Ovary (tissue), 9 donors: Measurements from ENCODE around the gene GAREM1. TPM values are rescaled to one million over a fixed set of nuclear protein-coding genes. Genes with fewer than 3 reads are reported as not detected.

Source experiments
- DNase-seq, 5 donors: peaks; one replicate each; pipeline ENCODE4 v3.0.0-alpha.2; 2019 to 2020
- H3K27ac ChIP-seq, 2 donors: fragments of 200-600 bp; one replicate each; pipeline versions ENCODE4 v1.5.1 to v1.8.0; 2019 to 2022
- H3K27me3 ChIP-seq: fragments of 200-600 bp; one replicate; pipeline ENCODE4 v1.8.0; 2022
- H3K36me3 ChIP-seq: fragments of 200-600 bp; sonication (generic); one replicate; pipeline ENCODE4 v1.5.1; 2019
- H3K4me1 ChIP-seq: one replicate; pipeline ENCODE4 v1.8.1; 2013; ENCODE audit warnings: mild to moderate bottlenecking, moderate library complexity; ENCODE audit not compliant: insufficient read depth
- H3K4me3 ChIP-seq: fragments of 200-600 bp; sonication (generic); one replicate; pipeline ENCODE4 v1.5.1; 2017
- H3K9me3 ChIP-seq, 2 donors: fragments of 200-600 bp in 1 of 2; sonication (generic) in 1 of 2; one replicate each; pipeline versions ENCODE4 v1.5.1 to v1.8.1; 2013 to 2019; ENCODE audit warnings: mild to moderate bottlenecking in 1 of 2, moderate library complexity in 1 of 2
- EP300 ChIP-seq: sonication (generic); formaldehyde crosslinking; IDR thresholded peaks from one replicate; pipeline ENCODE4 v1.6.1; 2017; ENCODE audit warnings: antibody characterized with exemption
- POLR2A ChIP-seq: fragments of 450-650 bp; IDR thresholded peaks from one replicate; pipeline ENCODE4 v1.6.1; 2017; ENCODE audit warnings: antibody characterized with exemption, mild to moderate bottlenecking, moderate library complexity
- WGBS, 3 donors: extraction: QIAGEN DNeasy Blood & Tissue Kit in 1 of 3; methylation state at CpG; one replicate each; pipeline versions ENCODE4 v1.1.5 to v1.1.7; 2013 to 2017; 5-methylcytosine and 5-hydroxymethylcytosine counted together
- intact Hi-C, 4 donors: fragments of 100-400 bp; cut with DNase I; formaldehyde crosslinking; loops; one replicate each; pipeline versions ENCODE4 v1.11.0 to v1.15.1; 2022 to 2023
- polyA plus RNA-seq, 2 donors: library from polyadenylated mRNA; stranded (reverse); fragments of 200-250 nt in 1 of 2; fragments of 350-450 nt in 1 of 2; fragmentation: Illumina TruSeq in 1 of 2; extraction: RNeasy Lipid Tissue Mini Kit (QIAGEN cat#74804) in 1 of 2; gene quantifications; one replicate each; pipeline ENCODE4 v1.2.3, GENCODE V29; 2013 to 2014
- total RNA-seq, 7 donors: library from RNA; depleted of rRNA in 2 of 7; stranded (reverse); fragments of >200 nt in 2 of 7; fragmentation: NEBNext Ultra II Directional in 3 of 7; extraction: Animal tissue kit (Norgen Biotek cat#: 25700) in 3 of 7; gene quantifications; one replicate each; pipeline versions ENCODE4 v1.1.0 to v1.2.4, GENCODE V29; 2016 to 2023
- TF ChIP-seq, protein P1 (sequence below), 3 donors: fragments of 450-650 bp in 2 of 3; fragments of 200-600 bp in 1 of 3; IDR thresholded peaks; one replicate each; pipeline versions ENCODE4 v1.5.1 to v1.8.0; 2016 to 2022; ENCODE audit warnings: antibody characterized with exemption in 3 of 3, mild to moderate bottlenecking in 1 of 3
- donor health status: DM: no; HTN: no; CAD: no; lungs with moderate emphysema.
- donor health status: DM: no; HTN: no; CAD: no.
- donor health status: Bipolar disorder and iron deficiency.
- donor health status: DM: yes; HTN: yes; CAD: no.
- donor health status: DM: no; HTN: no; CAD: no.
- donor health status: DM: yes; HTN: yes; CAD: no.

The GAREM1 gene
- total and polyA plus RNA-seq, 9 donors = 2.7 to 15.2 (median 7.1) TPM

DNA sequence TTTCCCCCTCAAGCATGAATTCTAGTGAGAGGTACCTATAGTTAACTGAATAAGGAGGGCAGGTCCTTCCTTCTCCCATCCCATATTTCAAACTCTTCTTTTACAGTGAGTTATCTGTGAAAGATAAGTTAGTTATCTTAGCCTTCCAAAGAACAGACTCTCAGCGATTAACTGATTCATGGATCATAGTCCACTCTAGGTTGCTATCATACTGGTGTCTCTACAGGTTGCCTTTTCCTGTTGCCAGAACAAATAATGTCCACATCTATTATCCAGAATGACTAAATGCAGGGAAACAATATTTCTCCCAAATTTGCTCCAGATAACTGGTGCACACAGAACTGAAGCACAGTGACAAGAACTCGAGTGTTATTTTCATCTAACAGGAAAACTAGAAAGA, 212.5 kb downstream of the GAREM1 start:
- WGBS, 3 donors = 38 to 44% (median 42%) methylated on average over 2 of the region's 2 CpGs
- DNase-seq = no peak
- H3K4me3 ChIP-seq = no peak overlapping the region
- H3K27ac ChIP-seq = no peak overlapping the region
- no peaks in the 10 kb centered on the region for H3K4me1 ChIP-seq
- no peak for TF ChIP-seq EP300
- H3K27me3 ChIP-seq = no peaks in the 10 kb centered on the region
- no peaks in the 10 kb centered on the region for H3K36me3 ChIP-seq
- no peaks in the 10 kb centered on the region for H3K9me3 ChIP-seq
- intact Hi-C loops = no loop called here

DNA sequence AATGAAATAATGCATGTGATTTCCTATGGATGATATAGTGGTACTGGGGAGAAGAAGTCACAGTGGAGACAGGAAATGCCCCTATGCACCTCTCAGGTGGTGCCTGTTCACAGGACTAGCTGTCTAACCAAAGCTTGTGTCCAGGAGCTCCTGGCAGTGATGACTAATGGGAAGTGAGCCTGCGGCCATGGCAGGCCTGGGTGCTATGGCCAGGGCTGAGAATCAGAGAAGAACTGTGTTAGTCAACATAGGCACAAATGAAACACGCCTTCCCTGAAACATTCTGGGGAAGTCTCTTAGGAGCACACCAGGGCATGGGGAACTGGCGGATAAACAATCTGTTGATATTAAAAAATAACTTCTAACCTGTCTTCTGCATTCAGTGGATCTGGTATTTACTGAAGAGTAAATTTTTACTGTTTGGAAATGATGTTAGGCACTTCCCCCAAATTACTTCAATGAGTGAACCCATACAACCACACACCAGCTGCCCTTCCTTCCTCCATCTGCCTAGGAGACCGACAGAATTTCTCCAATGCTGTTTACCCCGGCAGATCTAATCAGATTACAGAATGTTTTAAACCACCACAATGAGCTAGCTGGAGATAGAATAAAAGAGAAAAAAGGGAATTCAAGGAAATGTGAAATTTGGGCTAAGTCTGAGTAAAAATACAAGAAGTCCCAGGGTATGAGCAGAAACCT, 213.4 kb downstream of the GAREM1 start:
- WGBS, 3 donors = 86 to 93% (median 87%) methylated on average over 5 of the region's 5 CpGs
- TF ChIP-seq, protein P1, sequence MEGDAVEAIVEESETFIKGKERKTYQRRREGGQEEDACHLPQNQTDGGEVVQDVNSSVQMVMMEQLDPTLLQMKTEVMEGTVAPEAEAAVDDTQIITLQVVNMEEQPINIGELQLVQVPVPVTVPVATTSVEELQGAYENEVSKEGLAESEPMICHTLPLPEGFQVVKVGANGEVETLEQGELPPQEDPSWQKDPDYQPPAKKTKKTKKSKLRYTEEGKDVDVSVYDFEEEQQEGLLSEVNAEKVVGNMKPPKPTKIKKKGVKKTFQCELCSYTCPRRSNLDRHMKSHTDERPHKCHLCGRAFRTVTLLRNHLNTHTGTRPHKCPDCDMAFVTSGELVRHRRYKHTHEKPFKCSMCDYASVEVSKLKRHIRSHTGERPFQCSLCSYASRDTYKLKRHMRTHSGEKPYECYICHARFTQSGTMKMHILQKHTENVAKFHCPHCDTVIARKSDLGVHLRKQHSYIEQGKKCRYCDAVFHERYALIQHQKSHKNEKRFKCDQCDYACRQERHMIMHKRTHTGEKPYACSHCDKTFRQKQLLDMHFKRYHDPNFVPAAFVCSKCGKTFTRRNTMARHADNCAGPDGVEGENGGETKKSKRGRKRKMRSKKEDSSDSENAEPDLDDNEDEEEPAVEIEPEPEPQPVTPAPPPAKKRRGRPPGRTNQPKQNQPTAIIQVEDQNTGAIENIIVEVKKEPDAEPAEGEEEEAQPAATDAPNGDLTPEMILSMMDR (IDR thresholded peaks at IDR 0.05) = no peak
- TF ChIP-seq POLR2A (no peak), EP300 (no peak)
- intact Hi-C loops = no loop called here

DNA sequence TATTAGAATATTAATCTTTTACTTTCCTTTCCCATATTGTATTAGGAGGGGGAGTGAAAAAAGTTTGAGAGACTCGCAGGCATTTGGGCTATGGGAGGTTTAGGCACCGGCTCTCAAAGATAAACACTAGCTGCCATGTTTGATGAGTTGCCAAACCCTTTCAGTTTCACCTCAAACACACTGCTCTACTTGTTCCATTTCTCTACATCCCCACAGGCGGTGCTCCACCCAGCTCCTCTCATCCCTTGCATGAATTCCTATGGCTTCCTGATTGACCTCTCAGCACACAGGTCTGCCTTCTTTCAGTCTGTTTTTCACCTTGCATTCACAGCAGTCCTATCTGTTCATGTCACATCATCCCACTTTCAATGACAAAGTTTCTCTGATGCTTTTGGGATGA, 215.1 kb downstream of the GAREM1 start:
- 64 to 72% (median 65%) methylated on average over 3 of the region's 3 CpGs for WGBS, 3 donors
- Histone ChIP-seq H3K4me3 (no peak overlapping the region), H3K36me3 (no peaks in the 10 kb centered on the region), H3K4me1 (no peaks in the 10 kb centered on the region), H3K27ac (no peak overlapping the region), H3K27me3 (no peaks in the 10 kb centered on the region), H3K9me3 (no peaks in the 10 kb centered on the region)
- no peak for DNase-seq
- TF ChIP-seq, protein P1 (IDR thresholded peaks at IDR 0.05) = no peak
- TF ChIP-seq EP300 (no peak), POLR2A (no peak)
- intact Hi-C loops = no loop called here

More for the DNA sequence above, 213.4 kb downstream of the GAREM1 start:
- H3K27ac ChIP-seq = no peak overlapping the region
- no peaks in the 10 kb centered on the region for H3K36me3 ChIP-seq
- H3K9me3 ChIP-seq = no peaks in the 10 kb centered on the region
- no peaks in the 10 kb centered on the region for H3K4me1 ChIP-seq
- H3K4me3 ChIP-seq = no peak overlapping the region
- no peak for DNase-seq
- no peaks in the 10 kb centered on the region for H3K27me3 ChIP-seq

DNA sequence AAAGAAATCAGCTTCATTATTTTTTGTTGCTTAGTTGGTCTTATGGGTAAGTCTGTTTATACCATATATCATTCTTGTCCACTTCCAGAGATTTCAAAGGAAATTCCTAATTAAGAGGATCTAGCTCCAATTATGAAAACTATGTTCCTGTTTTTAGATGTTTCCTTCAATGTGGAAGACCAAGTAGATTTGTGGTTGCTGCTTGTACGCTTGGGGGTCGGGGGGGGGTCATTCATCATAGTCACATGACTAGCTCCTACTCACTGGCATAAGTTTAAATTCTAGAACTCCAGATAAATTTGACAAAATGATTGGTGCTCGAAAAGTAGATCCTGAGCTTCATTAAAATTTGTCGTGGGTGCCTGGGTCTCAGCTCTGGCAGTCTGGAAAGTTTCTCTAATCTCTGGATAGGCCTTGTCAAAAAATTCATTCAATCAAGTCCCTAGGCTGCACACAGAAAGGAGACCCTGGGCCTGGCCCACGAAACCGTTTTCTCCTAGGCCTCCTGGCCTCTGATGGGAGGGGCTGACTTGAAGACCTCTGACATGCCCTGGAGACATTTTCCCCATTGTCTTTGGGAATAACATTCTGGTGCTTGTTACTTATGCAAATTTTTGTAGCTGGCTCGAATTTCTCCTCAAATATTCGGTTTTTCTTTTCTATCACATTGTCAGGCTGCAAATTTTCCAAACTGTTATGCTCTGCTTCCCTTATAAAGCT, 218.4 kb downstream of the GAREM1 start:
- intact Hi-C loops = no loop called here
- Histone ChIP-seq H3K9me3 (no peaks in the 10 kb centered on the region), H3K4me3 (no peak overlapping the region), H3K36me3 (no peaks in the 10 kb centered on the region), H3K4me1 (no peaks in the 10 kb centered on the region), H3K27ac (no peak overlapping the region), H3K27me3 (no peaks in the 10 kb centered on the region)
- 52 to 60% (median 54%) methylated on average over 8 of the region's 8 CpGs for WGBS, 3 donors
- no peak for DNase-seq
- TF ChIP-seq POLR2A = no peak

DNA sequence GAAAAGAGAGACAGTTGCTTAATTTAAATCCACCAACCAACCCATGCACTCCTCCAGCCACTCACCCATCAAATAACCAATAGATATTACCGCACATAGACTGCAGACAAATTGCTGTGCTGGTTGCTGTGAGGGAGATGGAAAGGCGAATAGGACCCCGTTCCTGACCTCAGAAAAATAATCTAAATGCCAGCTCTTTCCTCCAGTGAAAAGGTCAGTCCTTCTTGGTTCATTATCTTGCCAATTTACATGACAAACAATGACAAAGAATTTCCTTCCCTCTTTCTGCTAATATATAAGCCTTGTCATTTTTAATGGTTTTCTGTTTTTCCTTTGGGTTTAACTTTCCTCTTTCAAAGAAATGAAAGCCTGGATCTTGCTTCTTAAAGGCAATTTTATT, 219.2 kb downstream of the GAREM1 start:
- no peak overlapping the region for H3K4me3 ChIP-seq
- DNase-seq = no peak
- no peak overlapping the region for H3K27ac ChIP-seq
- no peaks in the 10 kb centered on the region for H3K36me3 ChIP-seq
- H3K27me3 ChIP-seq = no peaks in the 10 kb centered on the region
- intact Hi-C loops = no loop called here
- TF ChIP-seq, protein P1 (IDR thresholded peaks at IDR 0.05) = no peak
- no peak for TF ChIP-seq POLR2A
- TF ChIP-seq EP300 = no peak
- no peaks in the 10 kb centered on the region for H3K9me3 ChIP-seq
- H3K4me1 ChIP-seq = no peaks in the 10 kb centered on the region
- whole genome bisulfite sequencing, 3 donors = 79 to 82% (median 81%) methylated on average over 3 of the region's 3 CpGs
